Activated CD4-positive, alpha-beta T cell treated with anti-CD3 and anti-CD28 coated beads for 24 hours (primary cell): ENCODE results near the gene TGM5.
"Not testable (repeated sequence)": the region's sequence is repeated elsewhere in the genome, so short reads cannot be mapped to it uniquely, and the experiment has no call there.

Source experiments
- DNase-seq, 2 donors: peaks; one replicate each; pipeline ENCODE4 v3.0.0-alpha.2; 2020; ENCODE audit warnings: low read depth in 2 of 2

The TGM5 gene

DNA sequence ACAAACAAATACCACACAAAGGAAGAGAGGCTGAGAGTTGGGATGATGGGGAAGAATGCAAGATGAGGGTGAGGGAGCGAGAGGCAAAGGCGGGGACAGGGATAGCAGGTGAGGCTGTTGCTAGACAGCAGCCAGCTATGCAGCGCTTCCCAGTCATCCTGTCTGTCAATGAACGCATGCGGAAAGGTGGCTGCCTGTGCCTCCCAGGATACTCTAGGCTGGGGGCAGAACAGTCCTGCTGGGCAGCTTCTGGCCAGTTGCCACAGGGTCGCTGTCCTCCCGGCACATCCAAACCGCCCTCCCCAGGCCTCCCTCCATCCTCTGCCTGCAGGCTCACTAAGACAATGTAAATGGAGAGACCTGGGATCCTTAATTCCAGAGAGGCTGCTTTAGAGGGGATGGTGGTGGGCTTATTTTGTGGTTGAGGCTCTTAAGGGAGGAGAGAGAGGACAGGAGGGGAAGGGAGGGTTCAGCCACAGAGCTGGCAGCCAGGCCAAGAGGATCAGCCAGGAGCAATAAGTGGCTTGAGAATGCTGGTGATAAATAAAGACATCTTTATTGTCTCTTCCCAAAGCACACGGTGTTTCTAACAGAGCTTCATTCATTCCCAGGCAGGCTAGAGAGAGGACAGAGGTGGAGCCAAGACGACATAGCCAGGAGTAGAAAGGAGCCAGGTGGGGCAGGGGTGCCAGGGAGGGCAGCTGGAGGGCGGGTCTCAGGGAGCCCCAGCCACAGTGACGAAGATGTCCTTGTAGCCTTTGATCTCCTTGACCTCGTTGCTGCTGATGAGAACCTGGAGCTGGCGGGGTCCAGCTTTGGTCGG, 9.2 kb upstream of the TGM5 start:
- no peak for DNase-seq

DNA sequence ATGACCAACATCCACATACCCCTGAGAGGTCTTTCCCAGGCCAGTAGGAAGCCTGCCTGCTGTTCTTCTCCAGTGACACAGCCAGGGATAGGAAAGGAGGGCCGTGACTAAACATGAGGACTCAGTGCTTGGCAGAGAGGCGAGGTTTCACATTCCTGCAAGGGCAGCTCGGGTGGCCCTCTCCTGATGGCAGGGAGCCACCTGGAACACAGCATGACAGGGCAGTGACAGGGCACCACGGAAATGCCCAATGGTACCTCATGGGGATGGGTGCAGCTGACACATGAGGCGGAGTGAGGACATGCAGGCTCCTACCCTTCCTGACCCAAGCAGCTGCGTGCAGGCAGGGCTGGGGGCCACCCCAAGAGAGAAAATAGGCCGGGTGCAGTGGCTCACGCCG, 7.4 kb upstream of the TGM5 start:
- DNase-seq = no peak

- no peak for DNase-seq
Measured at GRCh38 chr15:43273243-43273642, 6.5 kb upstream of the TGM5 start.

DNA sequence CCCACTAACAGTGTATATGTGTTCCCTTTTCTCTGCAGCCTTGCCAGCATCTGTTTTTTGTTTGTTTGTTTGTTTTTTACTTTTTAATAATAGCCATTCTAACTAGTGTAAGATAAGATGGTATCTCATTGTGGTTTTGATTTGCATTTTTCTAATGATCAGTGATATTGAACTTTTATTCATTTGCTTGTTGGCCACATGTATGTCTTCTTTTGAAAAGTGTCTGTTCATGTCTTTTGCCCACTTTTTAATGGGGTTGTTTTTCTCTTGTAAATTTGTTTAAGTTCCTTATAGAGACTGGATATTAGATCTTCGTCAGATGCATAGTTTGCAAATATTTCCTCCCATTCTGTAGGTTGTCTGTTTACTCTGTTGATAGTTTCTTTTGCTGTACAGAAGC, 5.2 kb upstream of the TGM5 start:
- DNase-seq = not testable (repeated sequence)

- no peak for DNase-seq
Measured at GRCh38 chr15:43270676-43271306, 4.1 kb upstream of the TGM5 start.

- DNase-seq = no peak
Measured at GRCh38 chr15:43270113-43270665, 3.5 kb upstream of the TGM5 start.

GRCh38 chr15:43268111-43269105, 1.7 kb upstream of the TGM5 start:
- DNase-seq = no peak

DNA sequence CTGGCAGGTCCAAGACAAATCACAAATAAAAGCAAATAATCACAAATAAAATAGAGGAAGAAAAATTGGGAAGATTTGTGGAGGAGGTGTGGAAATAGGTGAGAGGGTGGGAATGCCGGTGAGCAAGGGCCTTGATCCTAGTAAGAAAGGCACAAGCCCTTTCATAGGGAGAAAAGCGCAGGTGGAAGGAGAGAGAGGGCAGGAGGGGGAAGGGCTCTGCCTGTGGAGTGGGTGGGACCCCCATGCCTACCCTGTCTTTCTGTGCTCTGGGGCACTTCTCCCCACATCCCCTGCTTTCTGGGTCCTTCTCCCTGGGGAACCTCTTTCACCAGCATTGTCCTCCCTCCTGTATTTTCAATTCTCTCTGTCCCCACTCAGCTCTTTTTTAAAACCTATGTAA, 711 bp upstream of the TGM5 start:
- DNase-seq = no peak

DNA sequence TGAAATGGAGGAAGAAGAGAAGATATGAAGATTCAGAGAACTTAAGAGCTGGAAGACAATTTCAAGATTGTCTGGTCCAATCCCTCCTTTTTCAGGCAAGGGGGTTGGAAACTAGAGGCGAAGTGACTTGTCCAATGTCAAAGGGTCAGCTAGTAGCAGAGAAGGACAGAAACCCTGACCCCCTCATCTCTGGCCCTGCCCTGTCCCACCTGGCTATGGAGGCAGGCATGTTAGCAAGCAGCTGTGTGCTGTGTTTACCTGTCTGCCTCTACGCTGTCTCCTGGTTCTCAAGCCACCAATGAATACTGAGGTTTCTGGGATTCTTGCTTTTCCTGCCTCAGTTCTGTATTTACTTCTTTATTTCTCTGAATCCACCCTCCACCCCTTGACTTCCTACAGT, 342 bp downstream of the TGM5 start:
- DNase-seq = no peak

DNA sequence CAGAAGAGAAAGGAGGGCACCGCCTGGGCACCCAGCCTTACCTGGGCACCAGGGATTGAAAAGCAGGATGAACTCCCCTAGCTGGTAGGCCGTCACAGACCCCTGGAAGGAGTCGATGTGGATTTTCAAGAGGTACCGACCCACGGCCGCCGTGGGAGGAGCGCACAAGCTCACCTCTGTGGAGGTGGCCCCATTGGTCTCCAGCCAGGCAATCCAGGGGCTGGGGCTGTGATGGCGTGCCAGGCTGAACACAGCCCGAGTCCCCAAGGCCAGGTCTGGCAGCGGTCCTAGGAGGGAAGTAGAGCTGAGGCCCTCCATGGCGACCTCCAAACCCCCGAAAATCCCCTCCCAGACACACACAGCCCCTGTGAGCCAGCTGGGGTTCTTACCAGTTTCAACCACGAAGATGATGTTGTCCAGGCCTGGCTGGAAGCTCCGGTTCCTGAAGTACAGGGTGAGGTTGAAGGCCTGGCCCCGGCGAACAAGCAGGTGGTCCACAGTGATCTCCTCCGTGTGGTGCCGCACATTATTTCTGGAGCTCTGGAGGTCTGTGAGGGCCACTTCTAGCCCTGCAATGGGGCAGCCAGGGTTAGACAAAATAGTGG, 6.6 kb downstream of the TGM5 start:
- DNase-seq = no peak

GRCh38 chr15:43258781-43259180, 7.9 kb downstream of the TGM5 start:
- no peak for DNase-seq

DNA sequence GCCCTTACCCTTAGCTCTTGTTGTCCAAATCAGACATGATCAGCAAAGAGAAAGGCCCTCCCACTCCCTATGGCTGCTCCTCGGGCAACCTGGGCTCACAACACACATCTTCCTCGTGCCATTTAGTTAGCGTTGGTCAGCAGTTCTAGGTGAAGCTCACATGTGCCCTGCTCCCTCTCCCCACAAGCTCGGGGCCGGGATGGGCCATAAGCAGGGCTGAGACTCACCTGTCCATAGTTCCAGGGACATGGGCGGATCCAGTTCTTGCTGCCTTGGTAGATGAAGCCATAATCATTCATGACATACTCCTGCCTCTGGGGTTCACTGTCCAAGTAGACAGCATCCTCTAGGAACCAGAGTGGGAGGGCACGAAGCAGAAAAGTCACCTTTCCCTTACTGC, 10.4 kb downstream of the TGM5 start:
- DNase-seq = no peak

DNA sequence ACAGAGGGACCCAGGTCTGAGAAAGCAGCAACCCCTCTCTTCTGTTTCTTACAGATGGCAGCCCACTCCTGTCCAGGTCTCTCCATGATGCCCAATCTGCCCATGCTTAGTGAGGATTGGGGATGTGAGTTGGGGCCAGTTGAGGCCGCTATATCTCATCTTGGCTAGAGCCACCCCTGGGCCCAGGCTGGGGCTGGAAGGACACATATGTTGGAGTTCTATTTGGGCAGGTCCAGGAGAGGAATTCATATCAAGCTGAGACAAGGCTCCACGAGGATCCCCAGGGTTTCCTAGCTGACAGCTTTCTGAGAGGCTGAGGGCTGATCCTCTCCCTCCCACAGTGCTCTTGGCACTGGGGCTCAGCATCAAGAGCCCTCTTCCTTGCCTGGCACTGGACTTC, 11.4 kb downstream of the TGM5 start:
- no peak for DNase-seq

DNA sequence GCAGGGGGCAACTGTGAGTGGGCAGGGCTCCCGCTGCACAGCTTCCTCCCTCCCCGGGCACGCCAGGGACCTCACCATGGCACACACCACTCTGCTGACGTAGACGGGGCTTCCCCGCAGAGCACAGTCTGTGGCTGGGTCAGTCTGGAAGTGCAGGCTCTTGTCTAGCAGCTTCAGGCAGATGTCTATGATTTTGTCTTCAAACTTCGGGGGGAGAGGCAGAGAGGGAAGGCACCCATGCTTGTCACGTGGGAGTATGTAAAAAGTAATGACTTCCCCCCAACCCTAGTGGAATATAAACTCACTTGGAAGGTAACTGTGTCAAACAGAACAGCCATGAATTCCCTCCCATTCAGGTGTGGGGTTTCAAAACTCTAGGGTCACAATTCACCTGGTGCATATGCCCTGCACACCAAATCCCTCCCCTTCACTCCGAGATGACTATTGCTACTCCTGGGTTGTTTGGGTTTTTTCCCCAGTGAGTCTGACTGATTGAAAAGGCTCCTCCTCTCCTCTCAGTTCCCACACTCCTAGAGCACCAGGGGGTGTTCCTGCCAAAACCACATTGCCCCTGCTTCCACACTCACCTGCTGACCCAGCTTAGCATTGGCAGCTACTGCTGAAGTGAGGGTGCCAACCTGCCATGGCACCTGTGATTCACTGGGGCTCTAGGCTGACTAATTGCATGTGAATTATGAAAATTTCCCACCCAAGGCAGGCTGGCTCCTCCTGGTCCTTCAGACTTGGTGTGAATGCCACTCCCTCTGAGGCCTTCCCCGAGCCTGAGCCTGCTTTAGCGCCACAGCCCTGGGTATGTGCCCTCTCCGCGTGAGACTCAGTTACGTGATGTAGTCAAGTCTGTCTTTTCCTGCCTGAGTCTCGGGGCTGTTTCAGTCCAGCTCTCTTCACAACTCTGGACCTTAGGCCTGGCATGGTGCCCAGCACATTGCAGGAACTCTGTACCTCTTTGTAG, 13.0 kb downstream of the TGM5 start:
- DNase-seq = peak in 1 of 2 donors; percentile 6

- DNase-seq = no peak
Measured at GRCh38 chr15:43251871-43252250, 14.9 kb downstream of the TGM5 start.

GRCh38 chr15:43251185-43251870, 15.4 kb downstream of the TGM5 start:
- no peak for DNase-seq

DNA sequence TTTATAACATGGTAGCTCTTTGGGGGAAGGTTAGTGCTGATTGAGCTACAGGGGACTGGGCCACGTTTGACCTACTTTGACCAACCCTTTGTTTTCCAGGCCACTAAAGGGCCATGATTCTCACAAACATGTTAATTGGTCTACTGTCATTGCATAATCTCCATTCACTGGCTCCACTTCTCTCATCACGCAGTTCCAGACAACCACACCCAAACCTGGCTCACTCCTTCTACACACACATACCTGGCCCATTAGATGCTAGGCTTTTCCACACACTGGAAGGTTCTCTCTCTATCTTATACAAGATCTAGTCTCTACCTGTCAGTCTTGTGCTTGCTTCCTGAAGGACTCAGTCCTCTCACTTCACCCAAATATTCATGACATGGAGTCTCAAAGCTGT, 15.9 kb downstream of the TGM5 start:
- DNase-seq = no peak

GRCh38 chr15:43249699-43250203, 17.0 kb downstream of the TGM5 start:
- DNase-seq = no peak

- DNase-seq = no peak
Measured at GRCh38 chr15:43249236-43249635, 17.5 kb downstream of the TGM5 start.
